Neuron (in vitro differentiated cells): ENCODE data around the gene KRTAP1-1.
"Not testable (repeated sequence)": the region's sequence is repeated elsewhere in the genome, so short reads cannot be mapped to it uniquely, and the experiment has no call there.

Experiments used
- H2AFZ ChIP-seq: one replicate; pipeline ENCODE4 v1.6.1; 2013; ENCODE audit warnings: low read depth, mild to moderate bottlenecking, inconsistent platforms, low read length, moderate library complexity
- H3K27me3 ChIP-seq: one replicate; pipeline ENCODE4 v1.6.1; 2013; ENCODE audit warnings: low read length; ENCODE audit not compliant: insufficient read depth
- H3K36me3 ChIP-seq: one replicate; pipeline ENCODE4 v1.6.1; 2013; ENCODE audit warnings: low read length; ENCODE audit not compliant: insufficient read depth
- H3K4me1 ChIP-seq: one replicate; pipeline ENCODE4 v1.6.1; 2013; ENCODE audit warnings: low read length; ENCODE audit not compliant: insufficient read depth
- H3K4me3 ChIP-seq: 2 replicates; pipeline ENCODE4 v1.5.1; 2013; ENCODE audit warnings: mild to moderate bottlenecking, low read length, moderate library complexity
- H3K9me3 ChIP-seq: one replicate; pipeline ENCODE4 v1.6.1; 2013; ENCODE audit warnings: low read length

KRTAP1-1 gene

DNA sequence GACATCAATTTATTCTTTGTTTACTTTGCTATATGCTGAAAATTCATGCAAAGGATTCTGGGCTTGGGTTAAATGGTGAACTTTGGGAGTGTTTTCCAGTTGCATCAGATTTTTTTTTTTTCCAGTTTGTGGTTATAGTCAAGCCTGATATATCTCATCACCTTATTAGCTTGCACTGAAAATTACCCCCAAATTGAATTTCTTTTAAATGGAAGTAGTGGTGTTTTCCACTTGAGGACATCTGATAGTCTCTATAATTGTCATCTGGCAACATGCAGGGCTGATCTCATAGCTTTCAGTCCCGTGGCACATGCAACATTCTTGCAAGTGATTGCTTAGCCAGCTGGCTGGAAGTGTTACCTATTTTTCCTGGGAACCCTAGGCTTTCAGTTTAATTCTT is 27.6 kb downstream of the KRTAP1-1 start:
- H3K27me3 ChIP-seq = peaks cover 2% of the 10 kb centered on the region
- no peaks in the 10 kb centered on the region for H3K4me1 ChIP-seq
- no peaks in the 10 kb centered on the region for H3K9me3 ChIP-seq
- H3K36me3 ChIP-seq = no peaks in the 10 kb centered on the region
- H3K4me3 ChIP-seq = no peak overlapping the region
- H2AFZ ChIP-seq = no peak overlapping the region

DNA sequence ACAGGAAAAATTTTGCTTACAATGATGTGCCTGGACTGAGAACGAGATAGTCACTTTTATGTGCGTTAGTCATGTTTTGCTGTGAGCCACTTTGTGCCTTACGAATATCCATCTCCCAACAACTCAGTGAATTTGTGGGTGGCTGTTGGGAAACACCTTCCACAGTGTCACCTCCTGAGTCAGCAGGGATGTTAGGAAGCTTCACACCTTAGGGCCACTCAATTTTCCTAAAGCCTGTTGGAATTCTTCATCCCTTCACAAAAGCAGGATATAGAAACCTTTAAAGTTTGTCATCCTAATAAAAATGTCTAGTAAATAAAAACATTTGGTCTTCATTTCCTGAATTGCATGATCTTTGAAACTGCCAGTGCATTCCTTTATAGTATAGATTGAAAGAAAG is 28.1 kb downstream of the KRTAP1-1 start:
- Histone ChIP-seq H3K4me3 (no peak overlapping the region), H3K27me3 (peaks cover 2% of the 10 kb centered on the region), H3K36me3 (no peaks in the 10 kb centered on the region), H2AFZ (no peak overlapping the region), H3K9me3 (no peaks in the 10 kb centered on the region), H3K4me1 (no peaks in the 10 kb centered on the region)

DNA sequence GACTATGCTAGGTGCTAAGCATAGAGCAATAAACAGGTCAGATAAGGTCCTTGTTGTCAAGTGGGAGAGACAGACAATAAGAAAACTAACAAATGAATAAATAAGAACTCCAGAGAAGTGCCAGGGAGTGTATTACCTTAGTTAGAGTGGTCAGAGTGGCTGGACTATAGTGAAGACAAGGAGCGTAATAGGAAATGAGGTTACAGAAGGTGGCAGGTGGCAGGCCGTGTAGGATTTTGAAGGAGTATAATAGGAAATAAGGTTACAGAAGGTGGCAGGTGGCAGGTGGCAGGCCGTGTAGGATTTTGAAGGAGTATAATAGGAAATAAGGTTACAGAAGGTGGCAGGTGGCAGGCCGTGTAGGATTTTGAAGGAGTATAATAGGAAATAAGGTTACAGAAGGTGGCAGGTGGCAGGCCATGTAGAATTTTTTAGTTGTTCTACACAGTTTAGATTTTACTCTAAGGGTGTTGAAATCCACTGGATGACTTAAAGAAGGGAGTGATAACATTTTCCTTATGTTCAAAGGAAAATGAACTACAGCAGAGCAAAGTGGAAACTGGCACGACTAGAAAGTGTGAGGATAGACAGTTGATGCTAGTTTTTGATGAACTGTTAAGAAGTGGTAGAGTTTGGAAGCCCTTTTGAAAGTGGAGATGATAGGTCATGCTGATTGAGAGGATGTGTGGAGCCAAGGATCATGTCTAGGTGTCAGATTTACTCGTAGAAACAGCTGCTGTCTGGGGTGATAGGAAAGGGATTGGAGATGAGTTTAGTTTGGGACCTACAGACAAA is 28.7 kb downstream of the KRTAP1-1 start:
- Histone ChIP-seq H3K4me1 (no peaks in the 10 kb centered on the region), H3K4me3 (no peak overlapping the region), H2AFZ (no peak overlapping the region), H3K27me3 (peaks cover 2% of the 10 kb centered on the region), H3K36me3 (no peaks in the 10 kb centered on the region), H3K9me3 (no peaks in the 10 kb centered on the region)

DNA sequence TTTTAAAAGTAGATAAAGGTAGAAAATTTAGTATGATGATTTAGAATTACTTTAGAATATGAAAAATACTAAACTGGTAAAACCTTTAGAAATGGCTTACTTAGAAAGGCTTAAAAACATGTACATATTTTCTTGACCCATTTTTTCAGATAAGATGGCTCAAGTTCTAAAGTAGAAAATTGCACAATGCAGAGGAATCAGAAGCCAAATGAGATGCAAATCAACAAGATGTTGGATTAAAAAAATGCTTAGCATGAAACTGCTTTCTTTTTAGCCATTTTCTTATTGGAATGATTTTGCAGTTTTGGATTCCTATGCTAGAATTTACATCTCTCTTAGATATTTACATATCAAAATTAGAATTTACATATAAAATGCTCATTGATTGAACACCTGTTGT is 30.8 kb downstream of the KRTAP1-1 start:
- H3K27me3 ChIP-seq = no peaks in the 10 kb centered on the region
- no peaks in the 10 kb centered on the region for H3K4me1 ChIP-seq
- H3K4me3 ChIP-seq = no peak overlapping the region
- no peaks in the 10 kb centered on the region for H3K36me3 ChIP-seq
- H3K9me3 ChIP-seq = no peaks in the 10 kb centered on the region
- H2AFZ ChIP-seq = no peak overlapping the region

DNA sequence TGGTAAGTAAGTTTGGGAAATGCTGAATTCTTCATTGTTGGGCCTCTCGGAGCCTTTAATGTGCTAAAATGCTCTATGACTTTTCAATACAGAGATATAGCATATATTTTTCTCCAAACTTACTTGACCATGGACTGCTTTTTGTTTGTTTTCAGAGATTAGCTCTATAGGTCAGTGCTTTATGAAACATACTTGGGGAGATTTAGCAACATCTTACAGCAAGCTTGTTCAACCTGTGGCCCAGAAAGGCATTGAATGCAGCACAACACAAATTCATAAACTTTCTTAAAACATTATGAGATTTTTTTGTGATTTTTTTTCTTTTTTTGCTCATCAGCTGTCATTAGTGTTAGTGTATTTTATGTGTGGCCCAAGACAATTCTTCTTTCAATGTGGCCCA is 31.3 kb downstream of the KRTAP1-1 start:
- no peak overlapping the region for H3K4me3 ChIP-seq

DNA sequence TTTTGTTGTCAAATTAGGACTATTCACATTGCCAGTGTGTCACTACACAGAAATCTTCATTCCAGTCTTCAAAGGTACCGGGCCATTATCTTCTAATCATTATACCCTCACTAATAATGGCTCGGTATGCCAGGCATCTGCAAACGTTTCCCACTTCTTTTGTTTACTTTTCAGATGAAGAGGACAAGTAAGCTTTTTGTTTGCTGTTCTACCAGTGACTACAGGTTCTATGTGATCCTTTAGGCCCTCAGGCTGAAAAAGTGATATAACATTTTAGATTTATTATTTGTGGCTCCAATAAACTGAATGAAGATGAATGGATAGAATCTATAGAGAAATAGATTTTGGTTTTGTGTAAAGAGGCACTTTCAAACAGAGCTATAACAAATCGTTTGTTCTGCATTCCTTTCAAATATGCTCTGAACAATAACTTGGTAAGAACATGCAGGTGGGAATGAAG is 31.9 kb downstream of the KRTAP1-1 start:
- Histone ChIP-seq H3K9me3 (no peaks in the 10 kb centered on the region), H2AFZ (no peak overlapping the region), H3K4me3 (no peak overlapping the region), H3K36me3 (no peaks in the 10 kb centered on the region), H3K4me1 (no peaks in the 10 kb centered on the region), H3K27me3 (no peaks in the 10 kb centered on the region)

More for the DNA sequence above, 31.3 kb downstream of the KRTAP1-1 start:
- H3K36me3 ChIP-seq = no peaks in the 10 kb centered on the region
- no peaks in the 10 kb centered on the region for H3K27me3 ChIP-seq
- H3K9me3 ChIP-seq = no peaks in the 10 kb centered on the region
- H2AFZ ChIP-seq = no peak overlapping the region
- no peaks in the 10 kb centered on the region for H3K4me1 ChIP-seq

DNA sequence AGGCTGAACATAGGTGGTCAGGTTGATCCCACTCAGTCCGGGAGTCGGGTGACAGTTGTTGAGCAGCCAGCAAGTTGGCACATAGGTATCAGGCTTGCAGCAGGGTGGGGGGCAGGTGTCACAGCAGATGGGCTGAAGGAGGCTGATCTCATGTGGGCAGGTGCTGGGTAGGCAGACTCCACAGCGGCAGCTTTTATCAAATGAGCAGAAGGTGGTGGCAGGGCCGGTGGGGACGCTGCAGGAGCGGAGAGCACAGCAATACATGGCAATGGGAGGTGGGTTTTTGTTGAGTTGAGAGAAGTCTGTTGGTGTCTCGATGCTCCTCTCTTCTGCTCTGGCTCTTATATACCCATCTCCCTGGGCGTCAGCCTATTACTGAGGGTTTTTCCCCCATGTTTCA is 32.4 kb downstream of the KRTAP1-1 start, which contains the start of gene KRTAP3-1:
KRTAP3-1 (minus strand) TSS at position 318 of the 400 bp plus-strand sequence; CDS start at position 264, 54 bp downstream.
- peaks cover 1% of the 10 kb centered on the region for H3K27me3 ChIP-seq
- H3K36me3 ChIP-seq = no peaks in the 10 kb centered on the region
- H3K4me1 ChIP-seq = no peaks in the 10 kb centered on the region
- H2AFZ ChIP-seq = no peak within 1 kb of the TSS
- H3K4me3 ChIP-seq = no peak within 1 kb of the TSS
- H3K9me3 ChIP-seq = no peaks in the 10 kb centered on the region

DNA sequence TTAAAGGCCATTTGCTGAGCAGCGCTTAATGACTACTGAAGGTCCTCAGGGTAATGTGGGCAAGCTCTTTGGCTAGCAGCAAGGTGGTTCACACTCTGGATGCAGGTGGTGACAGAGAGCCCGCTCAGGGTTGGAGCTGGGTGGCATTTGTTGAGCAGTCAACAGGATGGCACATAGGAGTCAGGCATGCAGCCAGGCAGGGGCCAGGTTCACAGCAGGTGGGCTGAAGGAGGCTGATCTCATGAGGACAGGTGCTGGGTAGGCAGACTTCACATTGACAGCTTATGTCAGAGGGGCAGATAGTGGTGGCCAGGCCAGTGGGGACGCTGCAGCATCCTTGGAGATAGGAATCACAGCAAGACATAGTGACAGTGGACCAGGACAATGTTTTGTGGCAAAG is 36.9 kb downstream of the KRTAP1-1 start:
- H3K9me3 ChIP-seq = no peaks in the 10 kb centered on the region
- no peak overlapping the region for H2AFZ ChIP-seq
- H3K4me3 ChIP-seq = no peak overlapping the region
- peaks cover 3% of the 10 kb centered on the region for H3K27me3 ChIP-seq
- H3K36me3 ChIP-seq = no peaks in the 10 kb centered on the region
- H3K4me1 ChIP-seq = no peaks in the 10 kb centered on the region

DNA sequence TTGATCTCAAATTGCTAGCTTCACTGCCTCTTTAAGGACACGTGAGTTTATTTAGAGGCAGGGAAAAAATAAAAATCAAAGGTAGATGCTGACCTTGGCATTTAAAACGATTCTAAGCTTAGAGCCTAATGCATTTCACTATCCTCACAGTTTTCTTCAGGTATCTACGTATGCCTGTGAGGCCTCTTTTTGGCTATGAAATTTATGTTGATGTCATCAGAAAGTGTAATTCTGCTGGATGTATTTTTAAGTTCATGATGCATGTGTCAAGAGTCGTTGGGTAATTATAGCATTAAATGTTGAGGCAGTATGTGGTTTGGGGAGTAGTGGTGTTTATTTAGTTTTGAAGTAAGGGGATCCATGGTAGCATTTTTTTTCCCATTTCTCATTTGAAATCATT is 37.3 kb downstream of the KRTAP1-1 start:
- Histone ChIP-seq H2AFZ (no peak overlapping the region), H3K4me1 (no peaks in the 10 kb centered on the region), H3K4me3 (no peak overlapping the region), H3K27me3 (peaks cover 3% of the 10 kb centered on the region), H3K36me3 (no peaks in the 10 kb centered on the region), H3K9me3 (no peaks in the 10 kb centered on the region)

DNA sequence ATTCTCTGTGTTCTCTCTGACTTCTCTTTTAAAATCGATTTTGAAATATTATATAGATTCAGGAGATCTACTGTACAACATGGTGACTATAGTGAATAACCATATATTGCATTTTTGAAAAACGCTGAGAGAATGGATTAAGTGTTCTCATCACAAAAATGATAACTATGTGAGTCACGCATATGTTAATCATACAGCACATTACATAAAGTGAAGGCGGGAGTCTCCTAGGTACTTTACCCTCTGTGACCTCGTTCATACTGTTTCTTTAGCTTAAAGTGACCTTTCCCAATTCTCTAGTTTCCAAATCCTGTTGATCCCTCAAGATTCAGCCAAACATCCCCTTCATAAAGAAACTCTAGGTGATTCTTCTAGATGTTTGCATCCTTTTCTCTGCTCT is 38.4 kb downstream of the KRTAP1-1 start:
- Histone ChIP-seq H2AFZ (no peak overlapping the region), H3K4me1 (no peaks in the 10 kb centered on the region), H3K4me3 (no peak overlapping the region), H3K27me3 (peaks cover 3% of the 10 kb centered on the region), H3K9me3 (no peaks in the 10 kb centered on the region), H3K36me3 (no peaks in the 10 kb centered on the region)

DNA sequence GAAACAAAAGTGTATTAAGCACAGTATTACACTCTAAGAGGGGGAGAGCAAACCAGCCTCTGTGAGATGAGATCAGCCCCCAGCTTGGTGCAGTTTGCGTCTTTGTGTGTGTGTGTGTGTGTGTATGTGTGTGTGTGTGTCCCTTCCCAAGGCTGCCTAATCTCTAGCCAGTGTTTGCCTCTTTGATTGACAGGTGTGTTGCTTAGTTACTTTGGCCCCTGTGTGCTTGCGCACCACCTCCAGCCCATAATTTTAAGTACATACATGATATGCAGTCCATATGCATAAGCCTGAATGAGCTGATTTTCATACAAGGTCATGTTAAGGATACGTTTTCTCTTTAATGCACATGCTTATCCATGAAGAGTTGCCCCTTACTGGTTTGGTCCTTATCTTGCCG is 39.5 kb downstream of the KRTAP1-1 start:
- H3K9me3 ChIP-seq = no peaks in the 10 kb centered on the region
- H3K27me3 ChIP-seq = peaks cover 3% of the 10 kb centered on the region
- H3K4me1 ChIP-seq = no peaks in the 10 kb centered on the region
- no peak overlapping the region for H3K4me3 ChIP-seq
- no peak overlapping the region for H2AFZ ChIP-seq
- no peaks in the 10 kb centered on the region for H3K36me3 ChIP-seq

DNA sequence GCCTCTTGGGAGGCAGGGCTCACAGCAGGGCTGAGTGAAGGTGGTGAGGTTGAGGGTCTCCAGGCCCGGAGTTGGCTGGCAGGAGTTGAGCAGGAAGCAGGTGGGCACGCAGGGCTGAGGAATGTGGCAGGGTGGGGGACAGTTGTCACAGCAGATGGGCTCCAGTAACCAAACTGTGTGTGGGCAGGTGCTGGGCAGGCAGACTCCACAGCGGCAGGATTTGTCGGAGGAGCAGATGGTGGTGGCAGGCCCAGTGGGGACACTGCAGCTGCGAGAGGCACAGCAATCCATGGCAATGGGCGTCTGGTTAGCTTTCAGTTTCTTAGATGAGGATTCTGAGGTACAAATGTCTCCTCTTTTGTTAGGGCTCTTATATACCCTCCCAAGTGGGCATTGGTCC is 41.7 kb downstream of the KRTAP1-1 start, which contains the start of gene KRTAP3-2:
KRTAP3-2 (minus strand) TSS at position 344 of the 400 bp plus-strand sequence; CDS start at position 291, 53 bp downstream.
- H3K9me3 ChIP-seq, H3K27me3 ChIP-seq, H3K36me3 ChIP-seq, H3K4me3 ChIP-seq, H3K4me1 ChIP-seq, H2AFZ ChIP-seq: not testable (repeated sequence)

DNA sequence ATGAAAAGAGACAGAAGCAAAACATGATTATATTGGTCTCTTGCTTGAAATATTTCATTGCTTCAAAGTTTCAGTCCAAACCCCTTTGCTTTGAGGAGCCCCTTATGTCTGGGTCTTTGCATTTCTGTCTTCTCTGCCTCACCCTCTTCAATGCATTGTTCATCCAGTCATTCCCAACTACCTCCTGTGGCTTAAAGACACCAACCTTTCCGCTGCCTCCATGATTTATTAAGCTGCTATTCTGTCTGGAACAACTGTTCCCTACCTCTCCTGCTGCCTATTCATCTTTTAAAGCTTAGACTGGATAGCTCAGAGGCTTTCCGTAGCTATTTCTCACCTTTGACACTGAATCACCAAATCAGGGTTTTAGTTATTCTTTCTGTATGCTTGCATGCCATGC is 43.9 kb downstream of the KRTAP1-1 start:
- Histone ChIP-seq H2AFZ (no peak overlapping the region), H3K4me1 (no peaks in the 10 kb centered on the region), H3K4me3 (no peak overlapping the region), H3K36me3 (no peaks in the 10 kb centered on the region), H3K9me3 (no peaks in the 10 kb centered on the region), H3K27me3 (no peaks in the 10 kb centered on the region)

DNA sequence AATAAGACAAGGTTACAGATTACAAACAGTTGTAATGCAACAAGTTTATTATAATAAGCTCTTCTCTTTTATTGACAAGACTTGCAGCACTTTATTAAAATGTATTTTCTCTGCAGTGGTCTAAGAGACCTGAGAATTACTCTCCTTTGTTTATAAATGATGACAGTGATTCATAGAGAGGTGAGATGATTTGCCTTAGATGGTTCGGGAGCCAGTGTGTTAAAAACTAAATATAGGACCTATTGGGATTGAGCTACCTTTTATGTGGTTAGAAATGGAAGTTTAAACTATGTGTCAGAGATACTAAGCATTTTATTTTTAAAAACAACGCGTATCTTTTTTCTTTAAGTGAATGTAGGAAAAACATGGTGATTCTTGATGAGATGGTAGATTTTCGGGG is 44.4 kb downstream of the KRTAP1-1 start:
- Histone ChIP-seq H2AFZ (no peak overlapping the region), H3K4me1 (no peaks in the 10 kb centered on the region), H3K36me3 (no peaks in the 10 kb centered on the region), H3K27me3 (no peaks in the 10 kb centered on the region), H3K9me3 (no peaks in the 10 kb centered on the region), H3K4me3 (no peak overlapping the region)
